ENCODE measurements around the gene VPS26C. TPM values are rescaled to one million over a fixed set of nuclear protein-coding genes. Genes with fewer than 3 reads are reported as not detected.

VPS26C gene
- total and polyA plus RNA-seq, 12 donors, result 14.3 to 94.8 (median 58.7) TPM

- H3K27ac ChIP-seq, result no peak overlapping the region
- no peak for DNase-seq
- no peak overlapping the region for H3K4me3 ChIP-seq
- H3K9me3 ChIP-seq (replicated peaks in 1 of 3), result no peaks in the 10 kb centered on the region
- intact Hi-C loops (cut with DNase I), result no loop called here
- no peaks in the 10 kb centered on the region for H3K27me3 ChIP-seq
- H3K36me3 ChIP-seq (replicated peaks in 1 of 2), result peaks cover 0 to 72% of the 10 kb centered on the region in 2 donors
- WGBS, 4 donors, result 81 to 88% (median 83%) methylated on average over 10 to 11 of the region's 11 CpGs
- no peaks in the 10 kb centered on the region for H3K4me1 ChIP-seq (replicated peaks in 1 of 2)
- no peak for TF ChIP-seq POLR2A (IDR thresholded peaks at IDR 0.05)
- no peak for TF ChIP-seq CTCF (IDR thresholded peaks at IDR 0.05)
Measured at GRCh38 chr21:37199057-37199924, 67.8 kb downstream of the VPS26C start.

- intact Hi-C loops (cut with DNase I), result no loop called here
- no peak for DNase-seq
- no peak overlapping the region for H3K27ac ChIP-seq
- TF ChIP-seq CTCF (IDR thresholded peaks at IDR 0.05) (no peak), POLR2A (IDR thresholded peaks at IDR 0.05) (no peak)
- no peak overlapping the region for H3K4me3 ChIP-seq
- peaks cover 0 to 78% of the 10 kb centered on the region in 2 donors for H3K36me3 ChIP-seq (replicated peaks in 1 of 2)
- WGBS, 4 donors, result 90 to 95% (median 91%) methylated on average over 4 of the region's 4 CpGs
- H3K4me1 ChIP-seq (replicated peaks in 1 of 2), result no peaks in the 10 kb centered on the region
- no peaks in the 10 kb centered on the region for H3K27me3 ChIP-seq
- H3K9me3 ChIP-seq (replicated peaks in 1 of 3), result no peaks in the 10 kb centered on the region
Measured at GRCh38 chr21:37197746-37198145, 69.4 kb downstream of the VPS26C start.

- peaks cover 0 to 73% of the 10 kb centered on the region in 2 donors for H3K36me3 ChIP-seq (replicated peaks in 1 of 2)
- H3K4me3 ChIP-seq, result no peak overlapping the region
- no peak overlapping the region for H3K27ac ChIP-seq
- no peaks in the 10 kb centered on the region for H3K9me3 ChIP-seq (replicated peaks in 1 of 3)
- no peak for TF ChIP-seq POLR2A (IDR thresholded peaks at IDR 0.05)
- H3K27me3 ChIP-seq, result no peaks in the 10 kb centered on the region
- WGBS, 4 donors, result 93 to 96% (median 94%) methylated on average over 8 of the region's 8 CpGs
- intact Hi-C loops (cut with DNase I), result no loop called here
- no peaks in the 10 kb centered on the region for H3K4me1 ChIP-seq (replicated peaks in 1 of 2)
- no peak for DNase-seq
Measured at GRCh38 chr21:37196847-37197246, 70.3 kb downstream of the VPS26C start.

- Histone ChIP-seq H3K4me3 (no peak overlapping the region), H3K27ac (no peak overlapping the region), H3K27me3 (no peaks in the 10 kb centered on the region), H3K9me3 (replicated peaks in 1 of 3) (no peaks in the 10 kb centered on the region), H3K4me1 (replicated peaks in 1 of 2) (no peaks in the 10 kb centered on the region), H3K36me3 (replicated peaks in 1 of 2) (peaks cover 0 to 71% of the 10 kb centered on the region in 2 donors)
- TF ChIP-seq POLR2A (IDR thresholded peaks at IDR 0.05), result no peak
- TF ChIP-seq CTCF (IDR thresholded peaks at IDR 0.05), result no peak
- intact Hi-C loops (cut with DNase I), result no loop called here
- no peak for DNase-seq
- WGBS, 4 donors, result 92 to 98% (median 96%) methylated on average over 7 to 15 of the region's 15 CpGs
Measured at GRCh38 chr21:37195610-37196009, 71.5 kb downstream of the VPS26C start.

GRCh38 chr21:37195059-37195458 lies 72.1 kb downstream of the VPS26C start:
- 90 to 98% (median 94%) methylated on average over 3 of the region's 3 CpGs for WGBS, 4 donors
- intact Hi-C loops (cut with DNase I), result no loop called here
- Histone ChIP-seq H3K4me3 (no peak overlapping the region), H3K9me3 (replicated peaks in 1 of 3) (no peaks in the 10 kb centered on the region), H3K27ac (no peak overlapping the region), H3K27me3 (no peaks in the 10 kb centered on the region), H3K4me1 (replicated peaks in 1 of 2) (no peaks in the 10 kb centered on the region), H3K36me3 (replicated peaks in 1 of 2) (peaks cover 0 to 65% of the 10 kb centered on the region in 2 donors)
- TF ChIP-seq POLR2A (IDR thresholded peaks at IDR 0.05) (no peak), CTCF (IDR thresholded peaks at IDR 0.05) (no peak)
- DNase-seq, result no peak
